ENCODE data around the gene PAK6.

The PAK6 gene

DNA sequence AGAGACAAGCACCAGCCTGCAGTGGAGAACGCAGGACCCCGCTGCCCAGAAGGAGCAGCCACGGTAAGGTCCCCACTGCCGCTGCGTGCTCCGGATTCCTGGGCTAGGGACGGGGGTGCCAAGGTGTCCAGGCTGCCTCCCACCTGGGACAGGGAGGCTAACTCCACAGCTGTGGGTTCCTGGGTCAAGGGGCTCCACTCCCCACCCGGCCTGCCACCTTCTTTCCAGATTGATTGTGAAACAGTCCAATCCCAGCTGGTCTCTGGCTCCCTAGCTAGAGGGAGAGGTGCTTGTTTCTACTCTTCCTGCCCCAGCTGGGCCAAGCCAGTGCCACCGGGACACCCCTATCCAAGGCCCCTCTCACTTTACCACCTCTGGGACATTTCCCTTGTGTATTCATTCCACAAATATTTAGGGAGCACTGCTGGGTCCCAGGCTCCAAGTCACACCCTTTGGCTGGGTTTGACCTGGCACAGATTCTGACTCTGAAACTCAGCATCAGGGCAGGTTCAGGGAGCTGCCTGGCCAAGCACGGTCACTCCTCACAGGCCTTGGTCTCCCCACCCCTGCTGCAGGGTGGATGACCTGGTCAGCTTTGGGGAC lies 1.9 kb downstream of the PAK6 start:
- H3K4me3 ChIP-seq (ENCODE audit: low read length), result no peak overlapping the region
- no peak for DNase-seq (ENCODE audit: low read depth, low spot score)

DNA sequence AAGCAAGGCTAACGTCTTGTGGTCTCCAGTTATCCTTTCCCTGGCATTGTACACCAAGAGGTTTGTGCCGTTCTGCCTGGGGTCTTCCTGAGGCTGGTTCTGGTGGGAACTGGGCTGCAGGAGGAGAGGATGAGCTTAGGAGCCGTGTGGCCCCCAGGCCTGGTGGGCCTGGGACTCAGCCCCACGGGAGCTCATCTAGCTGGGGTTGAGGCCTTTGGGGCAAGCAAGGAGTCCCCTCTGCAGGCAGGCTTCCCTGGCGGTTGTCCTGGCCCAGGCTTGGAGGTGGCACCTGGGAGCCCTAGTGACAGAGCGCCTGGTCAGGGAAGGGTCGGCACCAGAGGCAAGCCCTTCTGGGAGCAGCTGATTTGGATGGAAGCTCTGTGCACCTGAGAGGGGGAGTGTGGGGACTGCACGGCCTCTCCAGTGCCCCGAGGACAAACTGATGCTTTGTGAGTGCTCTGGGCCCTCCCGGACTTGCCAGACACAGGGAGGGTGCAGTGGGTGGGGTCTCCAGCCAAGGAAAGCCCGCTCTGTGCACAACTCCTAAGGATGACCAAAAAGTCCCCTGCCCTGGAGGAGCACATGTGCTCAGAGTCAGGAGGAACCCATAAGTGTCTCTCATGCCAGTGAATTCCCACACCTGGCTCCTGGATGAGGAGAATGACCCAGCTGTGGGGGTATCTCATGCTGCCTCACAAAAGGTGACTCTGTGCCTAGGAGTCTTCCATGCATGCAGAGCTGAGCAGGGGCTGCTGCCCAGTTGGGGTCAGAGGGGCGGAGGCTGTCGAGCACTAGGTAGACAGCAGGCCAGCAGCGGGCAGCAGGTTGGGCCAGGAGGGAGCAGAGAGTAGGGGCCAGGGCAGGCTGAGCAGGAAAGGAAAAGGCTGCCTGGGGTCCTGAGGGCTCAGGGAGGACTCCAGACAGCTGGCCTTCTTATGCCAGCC lies 2.7 kb downstream of the PAK6 start:
- no peak overlapping the region for H3K4me3 ChIP-seq (ENCODE audit: low read length)
- no peak for DNase-seq (ENCODE audit: low read depth, low spot score)

DNA sequence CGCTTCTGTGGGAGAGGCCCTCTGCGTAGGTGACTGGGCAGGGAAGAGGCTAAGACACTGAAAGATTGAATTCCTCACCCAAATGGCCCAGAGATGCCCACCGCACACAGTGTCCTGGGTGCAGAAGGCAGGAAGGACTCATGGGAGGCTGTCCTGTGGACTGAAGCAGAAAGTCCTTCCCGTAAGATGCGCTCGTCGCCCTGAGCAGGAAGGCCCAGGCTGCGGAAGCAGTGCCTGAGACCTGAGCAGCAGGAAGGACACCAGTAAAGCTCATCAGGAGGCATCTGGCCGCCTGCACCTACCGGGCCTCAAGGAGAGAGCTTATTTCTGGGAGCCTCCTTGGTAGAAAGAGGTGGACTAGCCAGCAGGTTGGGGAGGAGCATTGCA lies 3.3 kb downstream of the PAK6 start:
- DNase-seq (ENCODE audit: low read depth, low spot score), result no peak
- no peak overlapping the region for H3K4me3 ChIP-seq (ENCODE audit: low read length)

DNA sequence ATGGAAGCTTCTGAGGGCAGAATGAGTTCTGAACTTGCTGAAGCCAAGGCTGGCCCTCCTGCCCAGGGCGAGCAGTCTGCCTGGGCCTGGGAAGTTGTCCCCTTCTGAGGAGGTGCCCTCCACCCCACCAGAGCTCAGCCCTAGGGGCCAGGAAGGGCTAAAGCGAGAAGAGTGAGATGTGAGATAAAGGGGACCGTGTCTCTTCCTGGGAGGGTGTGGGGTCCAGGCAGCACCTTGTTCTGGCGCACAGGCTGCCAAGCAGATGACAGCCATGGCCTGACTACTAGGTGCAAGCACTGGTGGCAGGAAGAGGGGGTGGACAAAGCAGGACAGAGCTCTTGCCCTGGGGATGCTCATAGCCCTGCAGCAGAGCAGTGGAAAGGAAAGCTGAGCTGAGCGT lies 3.7 kb downstream of the PAK6 start:
- no peak for DNase-seq (ENCODE audit: low read depth, low spot score)
- no peak overlapping the region for H3K4me3 ChIP-seq (ENCODE audit: low read length)

DNA sequence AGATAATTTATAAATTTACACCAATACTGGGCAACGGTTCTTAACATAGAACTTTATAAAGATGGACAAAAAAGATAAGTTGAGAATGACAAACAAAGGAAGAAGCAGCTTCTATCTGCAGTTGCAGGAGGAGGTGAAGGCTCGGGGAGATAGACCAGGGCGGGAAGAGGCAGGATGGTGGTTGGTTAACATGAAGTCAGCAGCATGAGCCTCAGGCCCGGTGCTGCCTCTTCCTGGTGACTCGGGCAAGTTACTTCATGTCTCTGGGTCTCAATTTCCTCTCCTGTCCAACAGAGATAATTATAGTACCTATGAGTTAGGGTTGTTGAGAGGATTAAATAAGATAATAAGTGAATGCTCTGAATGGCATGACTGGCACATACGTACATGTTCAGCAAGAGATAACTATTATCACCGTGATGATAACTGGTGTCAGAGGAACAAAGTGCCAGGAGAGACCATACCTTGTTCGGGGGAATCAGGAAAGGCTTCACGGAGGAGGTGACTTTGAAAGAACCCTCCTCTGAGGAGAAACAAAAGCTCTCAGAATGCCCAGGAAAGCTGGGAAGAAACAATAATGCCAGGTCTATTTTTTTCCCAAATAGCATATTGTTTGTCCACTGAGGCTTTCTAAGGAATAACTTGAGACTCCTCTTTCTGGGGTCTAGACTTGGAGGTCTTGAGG lies 4.4 kb downstream of the PAK6 start:
- DNase-seq (ENCODE audit: low read depth, low spot score), result no peak

DNA sequence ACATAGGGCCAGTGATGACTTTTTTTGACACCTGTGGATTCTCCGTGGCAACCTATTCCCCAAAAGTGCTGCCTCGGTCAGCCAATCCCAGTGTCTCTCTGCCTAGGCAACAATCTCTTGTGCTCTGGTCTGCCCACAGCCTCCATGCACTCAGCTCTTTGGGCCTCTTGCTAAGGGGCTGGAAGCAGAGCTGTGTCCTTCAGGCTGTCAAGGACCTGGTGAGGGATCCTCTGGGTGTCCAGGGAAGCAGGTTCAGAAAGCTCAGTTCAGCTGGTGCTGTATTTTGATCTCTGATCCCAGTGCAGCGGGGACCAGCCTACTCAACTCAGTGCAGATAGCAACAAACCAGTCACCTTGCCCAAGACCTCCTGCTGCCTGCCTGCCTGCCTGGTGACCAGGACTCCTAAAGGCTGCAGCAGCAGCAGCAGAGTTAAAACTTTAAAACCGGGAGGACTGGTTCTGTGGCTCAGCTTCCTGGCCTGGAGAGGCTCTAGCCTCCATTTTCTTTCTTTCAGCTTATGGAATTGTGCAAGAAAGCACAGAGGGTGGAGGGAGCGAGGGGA lies 6.2 kb downstream of the PAK6 start:
- H3K4me3 ChIP-seq (ENCODE audit: low read length), result no peak overlapping the region
- DNase-seq (ENCODE audit: low read depth, low spot score), result no peak

More for the DNA sequence above, 4.4 kb downstream of the PAK6 start:
- H3K4me3 ChIP-seq (ENCODE audit: low read length), result no peak overlapping the region

DNA sequence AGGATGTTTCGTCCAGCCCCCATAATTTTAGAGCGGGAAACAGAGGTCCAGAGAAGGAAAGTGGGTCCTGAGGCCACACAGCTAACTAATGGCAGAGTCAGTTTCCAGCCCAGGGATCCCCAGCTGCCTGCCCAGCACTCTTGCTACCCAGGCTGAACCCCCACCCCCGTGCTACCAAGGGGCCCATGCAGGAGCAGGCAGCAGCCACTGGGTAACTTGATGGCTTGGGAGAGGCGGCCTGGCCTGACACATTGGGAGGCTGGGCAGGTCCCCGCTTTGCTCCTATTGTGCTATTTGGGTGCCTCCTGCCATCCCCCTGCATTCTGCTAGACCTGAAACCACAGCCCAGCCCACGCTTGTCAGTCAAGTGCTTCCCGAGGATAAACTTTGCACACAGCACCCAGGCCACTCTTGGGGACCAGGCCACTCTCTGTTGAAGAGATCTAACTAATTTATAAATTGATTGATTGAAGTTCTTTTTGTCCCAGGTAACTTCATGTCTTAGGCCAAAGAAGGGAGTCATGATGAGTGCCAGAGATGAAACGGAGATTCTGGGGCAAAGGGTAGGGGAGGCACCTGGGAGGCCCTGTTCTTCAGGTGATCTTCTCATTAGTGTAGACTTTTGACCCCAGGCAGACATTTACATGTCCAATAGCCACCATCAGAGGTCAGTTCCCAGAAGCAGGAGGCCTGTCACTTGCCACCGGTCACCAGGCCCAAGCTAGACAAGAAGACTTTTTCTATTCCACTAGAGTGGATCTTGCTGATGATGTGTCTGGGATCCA lies 7.0 kb downstream of the PAK6 start:
- H3K4me3 ChIP-seq (ENCODE audit: low read length), result no peak overlapping the region
- DNase-seq (ENCODE audit: low read depth, low spot score), result no peak

DNA sequence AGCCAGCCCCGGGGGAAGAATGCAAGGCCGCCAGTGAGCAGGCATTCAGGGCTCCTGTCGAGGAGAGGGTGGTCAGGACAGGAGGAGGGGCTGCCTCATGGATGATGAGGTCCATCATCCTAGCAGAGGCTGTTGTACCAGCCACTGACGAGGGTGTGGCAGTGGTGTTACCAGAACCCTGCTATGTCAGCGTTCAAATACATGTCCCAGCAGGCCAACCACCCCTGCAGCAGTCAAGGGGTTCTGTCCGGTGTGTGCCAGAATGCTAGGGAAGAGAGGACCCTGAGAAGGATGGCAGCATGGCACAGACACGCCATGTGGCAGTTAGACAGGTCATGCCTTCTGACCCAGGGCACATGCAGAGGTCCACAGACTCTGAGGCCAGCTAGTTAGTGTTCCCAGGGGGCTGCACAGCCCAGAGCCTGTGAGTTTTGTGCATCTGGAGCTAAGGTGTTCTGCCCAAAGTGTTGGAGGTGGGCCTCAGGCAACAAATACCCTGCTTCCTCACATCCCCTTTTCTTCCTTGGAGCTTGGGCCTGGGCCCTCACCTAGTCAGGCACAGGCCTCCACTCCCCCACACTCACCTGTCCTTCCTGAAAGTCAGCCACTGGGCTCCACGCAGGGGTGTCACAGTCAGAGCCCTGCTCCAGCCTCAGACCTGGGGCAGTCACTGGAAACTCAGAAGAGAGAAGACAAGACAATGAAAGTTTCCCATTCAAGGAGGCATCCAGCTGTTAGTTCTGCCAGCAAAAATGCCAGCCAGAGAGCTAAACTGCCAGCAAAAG lies 7.8 kb downstream of the PAK6 start:
- no peak overlapping the region for H3K4me3 ChIP-seq (ENCODE audit: low read length)
- DNase-seq (ENCODE audit: low read depth, low spot score), result no peak

DNA sequence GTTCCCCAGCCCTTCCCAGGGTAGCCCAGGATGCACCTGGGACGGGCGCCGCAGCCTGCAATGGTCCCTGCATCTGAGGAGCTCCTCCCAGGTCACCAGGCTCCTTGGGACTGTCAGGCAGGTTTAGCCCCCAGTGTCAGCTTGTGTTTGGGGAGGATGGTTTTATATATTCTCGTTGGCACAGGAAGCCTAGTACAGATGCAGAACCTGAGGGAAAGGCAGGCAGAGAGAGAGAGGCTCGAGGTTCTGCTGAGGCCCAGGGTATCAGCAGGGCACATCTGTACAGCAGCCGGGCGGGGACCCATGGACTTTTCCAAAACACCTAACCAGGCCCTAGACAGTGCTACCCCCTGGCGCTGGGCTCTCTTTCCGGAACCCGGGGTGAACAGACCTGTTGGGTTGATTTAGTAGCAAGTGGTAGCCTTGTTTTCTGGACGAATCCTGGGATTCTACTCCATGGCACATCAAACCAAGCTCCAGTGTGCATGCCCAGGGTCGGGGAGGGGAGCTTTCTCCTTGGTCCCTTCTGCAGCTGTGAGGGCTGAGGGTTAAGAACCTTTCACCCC lies 8.6 kb downstream of the PAK6 start:
- no peak overlapping the region for H3K4me3 ChIP-seq (ENCODE audit: low read length)
- DNase-seq (ENCODE audit: low read depth, low spot score), result no peak

DNA sequence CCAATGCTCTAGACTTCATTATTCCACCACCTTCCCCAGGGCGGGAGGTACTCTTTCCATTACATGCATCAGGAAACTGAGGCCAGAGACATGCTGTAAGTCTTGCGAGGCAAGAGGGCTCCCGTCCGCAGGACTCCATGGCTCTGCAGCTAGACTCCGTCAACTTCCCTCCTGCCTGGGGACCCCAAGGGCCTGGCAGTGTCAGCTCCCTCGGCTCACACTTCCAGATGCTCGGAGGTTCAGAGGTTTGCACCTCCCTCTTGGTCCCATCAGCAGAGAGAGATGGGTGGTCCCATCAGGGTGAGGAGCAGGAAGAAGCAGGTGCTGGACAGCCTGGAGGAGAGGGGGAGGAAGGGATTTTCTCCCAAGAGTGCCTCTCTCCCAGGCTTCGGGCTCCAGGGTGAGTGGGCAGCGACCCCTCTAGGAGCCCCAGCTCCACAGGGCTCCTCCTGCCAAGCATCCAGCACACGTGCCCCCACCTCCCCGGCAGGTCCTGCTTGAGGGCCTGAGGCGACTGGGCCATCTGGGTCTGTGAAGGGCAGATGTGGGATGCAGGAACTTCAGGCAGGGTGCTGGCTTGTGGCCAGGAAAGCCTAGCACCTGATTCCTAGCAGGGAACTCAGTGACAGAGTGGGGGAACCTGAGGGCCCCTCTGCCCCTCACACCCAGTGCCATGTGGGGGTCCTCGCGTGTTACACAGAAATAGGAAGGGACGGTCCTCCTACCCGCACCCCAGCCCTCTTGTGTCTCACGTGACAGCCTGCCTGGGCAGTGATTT lies 9.3 kb downstream of the PAK6 start:
- no peak overlapping the region for H3K4me3 ChIP-seq (ENCODE audit: low read length)
- no peak for DNase-seq (ENCODE audit: low read depth, low spot score)

DNA sequence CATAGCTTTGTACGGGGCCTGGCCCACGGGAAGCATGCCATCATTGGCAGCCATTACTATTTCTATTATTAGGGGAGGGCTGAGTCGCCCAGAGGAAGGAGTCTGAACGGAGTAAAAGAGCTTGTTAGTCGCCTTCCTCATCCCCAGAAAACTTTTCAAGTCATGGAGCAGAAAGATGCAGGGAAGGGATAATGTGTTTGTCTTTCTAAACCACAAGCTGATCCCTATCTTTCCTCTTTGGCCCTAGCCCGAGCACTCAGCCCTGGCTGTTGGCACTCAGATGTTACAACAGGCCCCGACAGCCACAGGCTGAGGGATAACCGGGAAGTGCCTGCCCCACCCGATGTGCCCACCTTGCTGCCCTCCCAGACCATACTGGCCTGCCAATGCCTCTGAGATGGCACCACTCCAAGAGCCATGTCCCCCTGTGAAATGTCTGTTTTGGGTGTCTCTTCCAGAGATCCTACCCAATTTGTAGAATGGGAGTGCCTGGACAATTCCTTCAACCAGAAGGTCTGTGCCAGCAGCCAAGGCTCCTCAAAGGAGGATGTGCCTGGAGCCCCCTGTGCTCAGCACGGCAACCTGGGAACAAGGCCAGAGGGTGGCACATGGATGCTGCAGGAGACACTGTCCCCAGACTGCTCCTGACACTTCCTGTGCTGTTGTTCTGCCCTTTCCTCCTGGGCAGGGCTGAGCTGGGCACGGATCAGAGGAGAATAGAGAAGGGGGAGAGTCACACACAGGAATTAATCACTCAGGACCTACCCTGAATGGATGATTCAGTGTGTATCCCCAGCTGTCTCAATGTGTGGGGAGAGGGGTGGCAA lies 10.8 kb downstream of the PAK6 start:
- no peak overlapping the region for H3K4me3 ChIP-seq (ENCODE audit: low read length)
- no peak for DNase-seq (ENCODE audit: low read depth, low spot score)

DNA sequence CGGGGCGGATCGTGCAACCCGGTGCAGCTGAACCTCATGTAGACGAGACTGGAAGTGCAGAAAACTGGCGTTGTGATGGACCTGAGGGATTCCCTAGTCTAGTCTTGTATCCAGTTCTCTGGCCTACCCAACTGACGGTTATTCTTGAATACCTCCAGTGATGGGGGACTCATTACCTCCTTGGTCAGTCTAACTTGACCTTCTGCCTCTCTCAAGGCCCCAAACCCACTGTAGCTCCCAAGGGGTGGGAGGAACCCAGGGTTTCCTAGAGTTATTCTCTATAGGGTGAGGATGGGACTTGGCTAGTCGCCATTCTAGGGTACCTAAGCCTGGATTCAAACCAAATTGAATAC lies 11.4 kb downstream of the PAK6 start:
- no peak overlapping the region for H3K4me3 ChIP-seq (ENCODE audit: low read length)
- no peak for DNase-seq (ENCODE audit: low read depth, low spot score)

DNA sequence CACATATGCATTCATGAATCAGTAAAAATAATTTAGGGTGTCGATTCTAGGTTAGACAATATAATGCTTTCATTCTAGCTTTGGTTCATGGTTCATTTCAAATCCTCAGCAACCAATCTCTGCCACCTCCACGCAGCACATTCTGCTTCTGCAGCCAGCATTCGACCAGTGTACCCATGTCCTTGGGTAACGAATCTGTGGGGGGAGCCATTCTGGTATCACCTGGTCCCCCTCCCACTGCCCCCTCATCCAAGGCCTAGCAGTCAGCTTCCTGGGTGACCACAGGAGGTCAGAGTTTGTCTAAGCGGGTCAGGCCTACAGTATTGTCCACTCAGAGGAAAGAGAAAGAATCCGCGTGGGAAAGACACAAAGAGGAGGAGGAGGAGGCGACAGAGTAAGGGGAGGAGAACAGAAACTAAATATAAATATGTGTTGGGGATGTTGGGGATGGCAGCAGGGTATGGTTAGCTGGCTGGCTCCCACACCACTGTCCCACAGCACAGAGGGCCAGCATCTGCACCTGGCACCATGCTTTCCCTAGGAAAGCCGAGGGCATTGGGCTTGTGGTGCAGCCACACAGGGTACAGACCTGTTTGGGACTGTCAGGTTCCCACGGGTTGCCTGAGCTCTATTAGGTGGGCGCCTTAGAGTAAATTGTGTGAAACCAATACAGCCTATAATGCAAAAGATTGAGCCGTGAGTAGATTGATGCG lies 12.1 kb downstream of the PAK6 start:
- H3K4me3 ChIP-seq (ENCODE audit: low read length), result no peak overlapping the region
- no peak for DNase-seq (ENCODE audit: low read depth, low spot score)

DNA sequence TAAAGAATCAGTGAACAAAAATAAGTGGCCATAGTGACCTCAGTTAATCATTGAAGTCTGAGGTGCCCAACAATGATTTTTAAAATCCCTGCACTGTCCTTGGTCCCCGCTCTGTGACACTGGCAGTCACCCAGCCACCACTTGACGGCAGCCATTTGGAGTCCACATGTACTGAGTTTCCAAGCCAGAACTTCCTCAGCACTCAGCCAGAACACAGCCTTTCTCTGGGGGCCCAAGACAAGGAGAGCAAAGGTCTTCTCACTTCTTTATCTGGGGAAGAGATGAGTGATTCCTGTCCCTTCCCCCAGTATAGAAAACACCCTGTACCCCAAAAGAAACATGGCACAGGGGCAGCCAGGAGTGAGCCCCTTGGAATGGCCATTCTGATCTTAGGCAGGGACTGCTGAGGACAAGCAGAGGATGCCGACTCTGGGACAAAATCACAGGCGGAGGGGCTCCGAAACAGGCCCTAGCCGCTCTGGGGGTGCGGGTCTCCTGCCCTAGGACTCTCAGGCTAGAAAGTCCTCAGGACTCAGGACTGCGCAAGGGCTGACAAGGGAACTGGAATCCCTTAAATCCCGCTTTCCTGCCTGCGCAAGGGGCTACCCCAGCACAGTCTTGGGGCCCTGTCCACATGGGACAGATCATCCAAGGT lies 12.8 kb downstream of the PAK6 start:
- H3K4me3 ChIP-seq (ENCODE audit: low read length), result no peak overlapping the region
- no peak for DNase-seq (ENCODE audit: low read depth, low spot score)

DNA sequence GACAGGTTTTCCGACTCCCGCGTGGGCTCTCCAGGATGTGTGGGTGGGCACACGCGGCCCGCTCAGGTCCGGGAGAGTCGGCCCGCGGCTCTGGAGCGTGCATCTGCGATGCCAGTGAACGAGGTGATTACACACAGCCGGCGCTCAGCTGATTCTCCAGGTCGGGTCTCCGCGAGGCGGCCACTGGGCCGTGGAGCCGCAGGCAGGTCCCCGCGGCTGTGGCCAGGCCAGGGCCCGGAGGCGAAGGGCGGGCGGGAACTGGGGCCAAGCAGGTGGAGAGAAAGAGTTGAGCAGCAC lies 13.2 kb downstream of the PAK6 start:
- H3K4me3 ChIP-seq (ENCODE audit: low read length), result no peak overlapping the region
- DNase-seq (ENCODE audit: low read depth, low spot score), result no peak

Measured in Jurkat, Clone E6-1 (cell line).